ENCODE results near the gene GIMAP1.

DNA sequence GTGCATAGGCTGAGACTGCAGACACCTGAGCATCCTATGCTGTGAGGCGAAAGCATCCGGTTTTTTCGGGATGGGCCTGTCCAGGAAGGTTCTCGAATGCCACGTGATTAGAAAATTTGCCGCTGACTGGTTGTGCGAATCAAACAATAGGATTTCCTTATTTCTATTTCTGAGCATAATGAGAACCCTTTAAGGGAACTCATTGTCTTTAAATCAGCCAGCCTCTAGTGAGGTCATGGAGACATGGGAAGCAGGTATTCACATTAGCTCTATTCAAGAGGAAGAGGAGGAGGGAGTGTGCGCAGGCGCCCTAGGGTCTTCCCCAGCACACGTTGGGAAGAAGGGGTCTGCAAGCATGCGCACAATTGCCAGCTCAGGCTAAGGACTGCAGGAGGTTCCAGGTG is 5.6 kb downstream of the GIMAP1 start:
- TF ChIP-seq, protein P1, sequence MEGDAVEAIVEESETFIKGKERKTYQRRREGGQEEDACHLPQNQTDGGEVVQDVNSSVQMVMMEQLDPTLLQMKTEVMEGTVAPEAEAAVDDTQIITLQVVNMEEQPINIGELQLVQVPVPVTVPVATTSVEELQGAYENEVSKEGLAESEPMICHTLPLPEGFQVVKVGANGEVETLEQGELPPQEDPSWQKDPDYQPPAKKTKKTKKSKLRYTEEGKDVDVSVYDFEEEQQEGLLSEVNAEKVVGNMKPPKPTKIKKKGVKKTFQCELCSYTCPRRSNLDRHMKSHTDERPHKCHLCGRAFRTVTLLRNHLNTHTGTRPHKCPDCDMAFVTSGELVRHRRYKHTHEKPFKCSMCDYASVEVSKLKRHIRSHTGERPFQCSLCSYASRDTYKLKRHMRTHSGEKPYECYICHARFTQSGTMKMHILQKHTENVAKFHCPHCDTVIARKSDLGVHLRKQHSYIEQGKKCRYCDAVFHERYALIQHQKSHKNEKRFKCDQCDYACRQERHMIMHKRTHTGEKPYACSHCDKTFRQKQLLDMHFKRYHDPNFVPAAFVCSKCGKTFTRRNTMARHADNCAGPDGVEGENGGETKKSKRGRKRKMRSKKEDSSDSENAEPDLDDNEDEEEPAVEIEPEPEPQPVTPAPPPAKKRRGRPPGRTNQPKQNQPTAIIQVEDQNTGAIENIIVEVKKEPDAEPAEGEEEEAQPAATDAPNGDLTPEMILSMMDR (optimal IDR thresholded peaks at IDR 0.05 in 1 of 3, IDR thresholded peaks at IDR 0.05 in 1 of 3, conservative IDR thresholded peaks at IDR 0.05 in 1 of 3; ENCODE audit: extremely low read depth in 1 of 3, insufficient read depth in 2 of 3, low read length in 3 of 3) = no peak
- no peak for TF ChIP-seq EZH2 (IDR thresholded peaks at IDR 0.05; ENCODE audit: low read length)

All from keratinocyte (primary cell).